T-helper 17 cell (primary cell): ENCODE results near the gene ZNF649. TPM values are rescaled to one million over a fixed set of nuclear protein-coding genes. Genes with fewer than 3 reads are reported as not detected.

ENCODE experiments used
- ATAC-seq: fragments of 150-1000 bp; cut with Tn5 transposase; 2 replicates; pipeline ENCODE4 v1.10.0; 2021; ENCODE audit warnings: mild to moderate bottlenecking, moderate library complexity
- DNase-seq, 3 donors: peaks; one replicate each; pipeline versions ENCODE4 v3.0.0 to v3.0.0-alpha.2; 2020 to 2021
- H3K9me3 ChIP-seq: one replicate; pipeline ENCODE4 v1.7.0; 2013; ENCODE audit warnings: low read length, mild to moderate bottlenecking; ENCODE audit not compliant: control insufficient read depth, poor library complexity, severe bottlenecking
- H3K27ac Mint-ChIP-seq: one replicate; pipeline ENCODE4 v1.8.0; 2022; ENCODE audit warnings: mild to moderate bottlenecking, moderate library complexity, mixed read lengths
- H3K27me3 Mint-ChIP-seq: one replicate; pipeline ENCODE4 v1.8.0; 2022; ENCODE audit warnings: mixed read lengths
- H3K36me3 Mint-ChIP-seq: one replicate; pipeline ENCODE4 v1.8.0; 2022; ENCODE audit warnings: low read depth, mixed read lengths
- H3K4me1 Mint-ChIP-seq: one replicate; pipeline ENCODE4 v1.8.0; 2022; ENCODE audit warnings: mild to moderate bottlenecking, mixed read lengths
- H3K4me3 Mint-ChIP-seq: one replicate; pipeline ENCODE4 v1.8.0; 2022; ENCODE audit warnings: mild to moderate bottlenecking, moderate library complexity, mixed read lengths
- total RNA-seq, 4 donors: library from RNA in 2 of 4; stranded (reverse) in 2 of 4; gene quantifications; one replicate each; pipeline ENCODE4 v1.2.3 and lab custom pipeline; 2022 to 2026

ZNF649 gene
- total RNA-seq, 2 donors from 2014 or later = 8.0 to 10.2 TPM

GRCh38 chr19:51861870-51862622 is 42.8 kb downstream of the ZNF649 start:
- no peak for DNase-seq
- peaks cover 52% of the 10 kb centered on the region for H3K9me3 ChIP-seq
- Mint-ChIP-seq H3K27ac (no peak overlapping the region), H3K36me3 (peaks cover 2% of the 10 kb centered on the region), H3K27me3 (no peaks in the 10 kb centered on the region), H3K4me3 (no peak overlapping the region), H3K4me1 (no peaks in the 10 kb centered on the region)
- no peak for ATAC-seq

Other genes with a start within 250 kb of the ZNF649 start
- gene SPACA6, start 211.7 kb downstream of the ZNF649 start, total RNA-seq = 1 to 10 TPM; 4.3 to 6.4 TPM
- not detected for gene HAS1, start 181.0 kb downstream of the ZNF649 start, total RNA-seq
- 1 to 10 TPM in 1 of 2 donors, under 1 TPM in 1; 0.70 to 4.1 TPM for gene FPR1, start 153.1 kb downstream of the ZNF649 start, total RNA-seq
- gene FPR2, start 143.8 kb downstream of the ZNF649 start, total RNA-seq = under 1 TPM in 1 of 2 donors, not detected in 1; 0.40 TPM
- not detected for gene FPR3, start 109.9 kb downstream of the ZNF649 start, total RNA-seq
- gene ZNF577, start 17.1 kb downstream of the ZNF649 start, total RNA-seq = 1 to 10 TPM; 5.4 to 8.3 TPM
- gene ZNF613, start 22.5 kb upstream of the ZNF649 start, total RNA-seq = 1 to 10 TPM; 2.0 to 3.3 TPM
- 10 to 100 TPM; 33.5 to 36.0 TPM for gene ZNF350, start 81.8 kb upstream of the ZNF649 start, total RNA-seq
- gene ZNF615, start 103.2 kb upstream of the ZNF649 start, total RNA-seq = 10 to 100 TPM; 12.0 to 12.2 TPM
- 1 to 10 TPM; 6.6 to 8.0 TPM for gene ZNF614, start 123.4 kb upstream of the ZNF649 start, total RNA-seq
- gene ZNF432, start 143.8 kb upstream of the ZNF649 start, total RNA-seq = 10 to 100 TPM; 16.6 to 18.7 TPM
- 10 to 100 TPM; 24.4 to 26.4 TPM for gene ZNF841, start 190.7 kb upstream of the ZNF649 start, total RNA-seq
- gene ZNF616, start 234.9 kb upstream of the ZNF649 start, total RNA-seq = 1 to 10 TPM; 2.0 to 3.9 TPM